IMR-90 (cell line): ENCODE data around the gene C2orf92. TPM values are rescaled to one million over a fixed set of nuclear protein-coding genes. Genes with fewer than 3 reads are reported as not detected.

Experiments used
- ATAC-seq: fragments of 200-7000 bp; cut with Tn5 transposase; 2 replicates; pipeline ENCODE4 v1.9.1; 2020; ENCODE audit warnings: low read depth, mild to moderate bottlenecking, moderate library complexity
- BruUV-seq: library from RNA; stranded (reverse); fragments of 400-500 nt; replicated peaks from 2 replicates; lab custom pipeline; 2021; lab: Mats Ljungman, UMichigan
- CTCF ChIA-PET: fragments of 300-600 bp; formaldehyde crosslinking; extraction: SDS; loops from one replicate; lab custom pipeline; 2021; ENCODE audit warnings: antibody characterized with exemption; lab: Yijun Ruan, JAX
- POLR2A ChIA-PET: fragments of 300-600 bp; sonication (Branson Sonifier 250); formaldehyde crosslinking; loops from one replicate; lab custom pipeline; 2022; ENCODE audit warnings: antibody characterized with exemption; ENCODE audit not compliant: unreplicated experiment; lab: Charles Lee
- DNase-seq: peaks from one replicate; pipeline ENCODE4 v3.0.0; 2013
- H2AFZ ChIP-seq: replicated peaks from 2 replicates; pipeline ENCODE3; 2013; ENCODE audit warnings: low read length, mild to moderate bottlenecking; ENCODE audit not compliant: poor library complexity
- H2AK5ac ChIP-seq: 2 replicates; pipeline ENCODE4 v1.6.1; 2013; ENCODE audit warnings: low read depth, low read length, inconsistent platforms
- H2AK9ac ChIP-seq: replicated peaks from 2 replicates; pipeline ENCODE3; 2013; ENCODE audit warnings: mild to moderate bottlenecking, low read depth, low read length, moderate library complexity; ENCODE audit not compliant: poor library complexity
- H2BK120ac ChIP-seq: 2 replicates; pipeline ENCODE4 v1.6.1; 2013; ENCODE audit warnings: low read depth, low read length, inconsistent platforms
- H2BK15ac ChIP-seq: 3 replicates; pipeline ENCODE4 v1.6.1; 2013; ENCODE audit warnings: low read depth, low read length, inconsistent platforms
- H2BK20ac ChIP-seq: 2 replicates; pipeline ENCODE4 v1.6.1; 2013; ENCODE audit warnings: low read depth, mild to moderate bottlenecking, inconsistent platforms, low read length, moderate library complexity
- H2BK5ac ChIP-seq: 2 replicates; pipeline ENCODE4 v1.6.1; 2013; ENCODE audit warnings: mild to moderate bottlenecking, low read depth, low read length, inconsistent platforms; ENCODE audit not compliant: poor library complexity, severe bottlenecking
- H3K14ac ChIP-seq: replicated peaks from 2 replicates; pipeline ENCODE4 v1.6.1; 2013; ENCODE audit warnings: low read depth, low read length, inconsistent platforms
- H3K18ac ChIP-seq: 2 replicates; pipeline ENCODE4 v1.6.1; 2013; ENCODE audit warnings: low read depth, low read length, control low read depth
- H3K23ac ChIP-seq: 2 replicates; pipeline ENCODE4 v1.6.1; 2013; ENCODE audit warnings: low read depth, low read length, inconsistent platforms
- H3K27ac ChIP-seq: 2 replicates; pipeline ENCODE4 v1.5.1; 2013; ENCODE audit warnings: mild to moderate bottlenecking, control low read depth, low read length; ENCODE audit not compliant: insufficient read depth
- H3K27me3 ChIP-seq: 2 replicates; pipeline ENCODE4 v1.6.1; 2013; ENCODE audit warnings: low read length; ENCODE audit not compliant: control insufficient read depth, insufficient read depth
- H3K36me3 ChIP-seq: 2 replicates; pipeline ENCODE4 v1.6.1; 2013; ENCODE audit warnings: low read length, mixed read lengths; ENCODE audit not compliant: control insufficient read depth, insufficient read depth
- H3K4ac ChIP-seq: 2 replicates; pipeline ENCODE4 v1.6.1; 2013; ENCODE audit warnings: low read depth, low read length, inconsistent platforms
- H3K4me1 ChIP-seq: 2 replicates; pipeline ENCODE4 v1.6.1; 2013; ENCODE audit warnings: low read length, mixed read lengths; ENCODE audit not compliant: control insufficient read depth, insufficient read depth
- H3K4me2 ChIP-seq: 2 replicates; pipeline ENCODE4 v1.6.1; 2013; ENCODE audit warnings: low read depth, mild to moderate bottlenecking, control low read depth, low read length, moderate library complexity
- H3K4me3 ChIP-seq: 2 replicates; pipeline ENCODE4 v1.5.1; 2013; ENCODE audit warnings: low read depth, mild to moderate bottlenecking, control low read depth, low read length, moderate library complexity; ENCODE audit not compliant: insufficient read depth
- H3K56ac ChIP-seq: 2 replicates; pipeline ENCODE4 v1.6.1; 2013; ENCODE audit warnings: low read length, inconsistent platforms; ENCODE audit not compliant: insufficient read depth; ENCODE audit errors: extremely low read depth
- H3K79me1 ChIP-seq, 2 experiments: 2 replicates each; pipeline ENCODE4 v1.6.1; 2013; ENCODE audit warnings: low read length in 2 of 2, inconsistent platforms in 1 of 2, low read depth in 1 of 2
- H3K9ac ChIP-seq: 2 replicates; pipeline ENCODE4 v1.6.1; 2013; ENCODE audit warnings: low read depth, low read length, control low read depth
- H3K9me1 ChIP-seq: 2 replicates; pipeline ENCODE4 v1.6.1; 2013; ENCODE audit warnings: low read length, inconsistent platforms; ENCODE audit not compliant: insufficient read depth
- H3K9me3 ChIP-seq: 2 replicates; pipeline ENCODE4 v1.6.1; 2013; ENCODE audit warnings: low read length; ENCODE audit not compliant: control insufficient read depth, insufficient read depth
- H4K20me1 ChIP-seq: 2 replicates; pipeline ENCODE4 v1.6.1; 2013; ENCODE audit warnings: low read length, inconsistent platforms; ENCODE audit not compliant: insufficient read depth
- H4K5ac ChIP-seq: 2 replicates; pipeline ENCODE4 v1.6.1; 2013; ENCODE audit warnings: mild to moderate bottlenecking, low read depth, low read length, control low read depth
- H4K8ac ChIP-seq, 2 experiments: 2 replicates each; pipeline ENCODE4 v1.6.1; 2013; ENCODE audit warnings: low read depth in 2 of 2, low read length in 2 of 2, control low read depth in 1 of 2, inconsistent platforms in 1 of 2
- H4K91ac ChIP-seq: 2 replicates; pipeline ENCODE4 v1.6.1; 2013; ENCODE audit warnings: low read depth, low read length, inconsistent platforms; ENCODE audit not compliant: insufficient read depth
- BHLHE40 ChIP-seq: fragments of 150-350 bp; IDR thresholded peaks from 2 replicates; pipeline ENCODE4 v1.6.1; 2016; ENCODE audit warnings: mild to moderate bottlenecking, low read depth, low read length
- CTCF ChIP-seq: conservative IDR thresholded peaks from 2 replicates; pipeline ENCODE4 v1.5.1; 2012; ENCODE audit warnings: mild to moderate bottlenecking, low read depth, low read length, improper control_type of control experiment
- FOS ChIP-seq: fragments of 150-350 bp; IDR thresholded peaks from 2 replicates; pipeline ENCODE4 v1.6.1; 2016; ENCODE audit warnings: low read depth, low read length
- MAFK ChIP-seq: IDR thresholded peaks from 2 replicates; pipeline ENCODE4 v1.6.1; 2012; ENCODE audit warnings: low read depth, low read length, improper control_type of control experiment
- MAZ ChIP-seq: IDR thresholded peaks from 2 replicates; pipeline ENCODE4 v1.6.1; 2012; ENCODE audit warnings: low read depth, mild to moderate bottlenecking, low read length, improper control_type of control experiment, moderate library complexity, borderline replicate concordance
- MXI1 ChIP-seq: IDR thresholded peaks from 2 replicates; pipeline ENCODE4 v1.6.1; 2012; ENCODE audit warnings: low read depth, mild to moderate bottlenecking, low read length, moderate library complexity, borderline replicate concordance
- NFE2L2 ChIP-seq: fragments of 150-350 bp; IDR thresholded peaks from 2 replicates; pipeline ENCODE4 v1.6.1; 2016; ENCODE audit warnings: low read depth, mild to moderate bottlenecking, low read length
- POLR2A ChIP-seq: IDR thresholded peaks from 2 replicates; pipeline ENCODE4 v1.6.1; 2012; ENCODE audit warnings: mild to moderate bottlenecking, low read depth, low read length
- RAD21 ChIP-seq: IDR thresholded peaks from 2 replicates; pipeline ENCODE4 v1.6.1; 2012; ENCODE audit warnings: low read length, improper control_type of control experiment
- RCOR1 ChIP-seq: IDR thresholded peaks from 2 replicates; pipeline ENCODE4 v1.6.1; 2012; ENCODE audit warnings: mild to moderate bottlenecking, low read length, improper control_type of control experiment; ENCODE audit not compliant: insufficient replicate concordance
- RFX5 ChIP-seq: IDR thresholded peaks from 2 replicates; pipeline ENCODE4 v1.8.0; 2012; ENCODE audit warnings: low read depth, mild to moderate bottlenecking, low read length, moderate library complexity
- SMC3 ChIP-seq: fragments of 150-350 bp; IDR thresholded peaks from 2 replicates; pipeline ENCODE4 v1.6.1; 2016; ENCODE audit warnings: low read depth, mild to moderate bottlenecking, antibody characterized with exemption, low read length, moderate library complexity
- USF2 ChIP-seq: fragments of 150-350 bp; IDR thresholded peaks from 2 replicates; pipeline ENCODE4 v1.6.1; 2017; ENCODE audit warnings: mild to moderate bottlenecking, antibody characterized with exemption, low read length, low read depth
- WGBS, 2 experiments: methylation state at CpG; one replicate each; pipeline versions ENCODE4 v1.1.5 to v1.1.7; 2013; ENCODE audit warnings: missing lambda C conversion rate in 2 of 2; ENCODE audit not compliant: insufficient read length in 1 of 2; ENCODE audit errors: extremely low coverage in 2 of 2; 5-methylcytosine and 5-hydroxymethylcytosine counted together
- dilution Hi-C: fragments of 300-500 bp; cut with HindIII; formaldehyde crosslinking; loops from one replicate; pipeline ENCODE4 v1.14.3; 2018; ENCODE audit warnings: low sequenced_read_pairs; ENCODE audit not compliant: unreplicated experiment
- in situ Hi-C: fragments of 300-500 bp; cut with MboI; formaldehyde crosslinking; loops from 3 replicates; pipeline ENCODE4 v1.14.3; 2019; ENCODE audit warnings: low sequenced_read_pairs, inconsistent platforms, mixed read lengths
- intact Hi-C: fragments of 100-400 bp; cut with micrococcal nuclease; formaldehyde crosslinking; loops from 2 replicates; pipeline ENCODE4 v1.10.0; 2022
- polyA plus RNA-seq, 3 experiments: library from polyadenylated mRNA; depleted of rRNA; stranded (reverse); fragments of >200 nt; gene quantifications; 2 replicates each; pipeline ENCODE4 v1.2.3, GENCODE V29; 2012; ENCODE audit warnings: low replicate concordance in 1 of 3
- total RNA-seq: library from RNA; depleted of rRNA; stranded (reverse); fragments of >200 nt; gene quantifications from 2 replicates; pipeline ENCODE4 v1.2.3, GENCODE V29; 2012
- TF ChIP-seq, protein P1 (sequence below): fragments of 150-350 bp; IDR thresholded peaks from 2 replicates; pipeline ENCODE4 v1.6.1; 2016; ENCODE audit warnings: low read depth, mild to moderate bottlenecking, low read length, moderate library complexity, borderline replicate concordance

Gene C2orf92
- total and polyA plus RNA-seq, 2 of the 4 experiments (the other 2 are of a cell fraction): 0.90 to 2.5 TPM

DNA sequence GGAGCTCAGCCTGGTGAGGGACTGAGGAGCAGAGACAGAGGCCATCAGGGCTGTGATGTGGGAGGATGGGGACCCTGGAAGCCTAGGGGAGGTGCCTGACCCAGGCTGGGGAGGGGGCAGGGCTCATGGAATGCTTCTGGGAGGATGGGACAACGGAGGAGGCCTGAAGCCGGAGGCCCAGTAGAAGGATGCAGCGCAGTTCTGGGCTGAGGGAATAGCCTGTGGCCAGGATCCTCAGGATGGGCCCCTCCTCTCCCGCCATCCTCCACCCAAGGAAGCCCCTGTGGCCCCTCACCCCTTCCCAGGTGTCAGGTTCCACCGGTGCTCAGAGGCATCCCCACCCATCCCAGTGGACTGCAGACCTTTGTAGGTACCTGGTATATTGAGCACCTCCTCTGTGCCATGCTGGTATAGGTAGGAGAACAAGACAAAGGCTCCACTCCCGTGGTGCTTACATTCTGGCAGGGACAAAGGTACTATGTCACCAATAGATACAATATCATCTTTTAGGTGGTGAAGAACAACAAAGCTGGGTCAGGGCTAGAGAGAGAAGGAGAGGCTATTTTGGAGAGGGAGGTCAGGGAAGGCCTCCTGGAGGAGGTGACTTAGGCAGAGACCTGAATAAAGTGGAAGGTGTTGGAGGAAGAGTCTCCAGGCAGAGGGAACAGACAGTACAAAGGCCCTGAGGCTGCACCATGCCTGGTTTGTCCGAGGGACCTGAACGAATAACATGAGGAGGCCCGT is 46.6 kb downstream of the C2orf92 start:
- no peak overlapping the region for H3K23ac ChIP-seq
- no peak overlapping the region for H2AK5ac ChIP-seq
- in situ Hi-C loops (no loop called here), intact Hi-C loops (no loop called here), dilution Hi-C loops (no loop called here)
- CTCF ChIA-PET: no interaction called here
- no peak overlapping the region for H4K8ac ChIP-seq
- H3K14ac ChIP-seq: no peak overlapping the region
- H3K4me1 ChIP-seq: no peaks in the 10 kb centered on the region
- H2BK20ac ChIP-seq: no peak overlapping the region
- no peak overlapping the region for H2BK5ac ChIP-seq
- no peaks in the 10 kb centered on the region for H3K79me1 ChIP-seq
- 69% methylated on average over 3 of the region's 9 CpGs; no CpG with 5 or more reads in 1 of the 2 experiments for WGBS, 2 experiments
- H2BK120ac ChIP-seq: no peak overlapping the region
- no peak overlapping the region for H3K18ac ChIP-seq
- POLR2A ChIA-PET: no interaction called here
- no TSS peak for BruUV-seq
- no peak overlapping the region for H3K27ac ChIP-seq
- no peaks in the 10 kb centered on the region; the same call in 1 of the 2 replicates for H4K20me1 ChIP-seq
- no peak overlapping the region for H4K91ac ChIP-seq
- H3K9ac ChIP-seq: no peak overlapping the region
- no peak overlapping the region for H4K5ac ChIP-seq
- TF ChIP-seq USF2 (no peak), FOS (no peak), SMC3 (no peak), NFE2L2 (no peak), MAFK (no peak), RAD21 (no peak), CTCF (no peak), POLR2A (no peak), MAZ (no peak), BHLHE40 (no peak), MXI1 (no peak), RFX5 (no peak), RCOR1 (no peak)
- TF ChIP-seq, protein P1, sequence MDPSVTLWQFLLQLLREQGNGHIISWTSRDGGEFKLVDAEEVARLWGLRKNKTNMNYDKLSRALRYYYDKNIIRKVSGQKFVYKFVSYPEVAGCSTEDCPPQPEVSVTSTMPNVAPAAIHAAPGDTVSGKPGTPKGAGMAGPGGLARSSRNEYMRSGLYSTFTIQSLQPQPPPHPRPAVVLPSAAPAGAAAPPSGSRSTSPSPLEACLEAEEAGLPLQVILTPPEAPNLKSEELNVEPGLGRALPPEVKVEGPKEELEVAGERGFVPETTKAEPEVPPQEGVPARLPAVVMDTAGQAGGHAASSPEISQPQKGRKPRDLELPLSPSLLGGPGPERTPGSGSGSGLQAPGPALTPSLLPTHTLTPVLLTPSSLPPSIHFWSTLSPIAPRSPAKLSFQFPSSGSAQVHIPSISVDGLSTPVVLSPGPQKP: no peak
- no peak overlapping the region for H2AFZ ChIP-seq
- no peak overlapping the region for H2BK15ac ChIP-seq
- peaks cover 26% of the 10 kb centered on the region for H3K27me3 ChIP-seq
- no peak overlapping the region for H3K4me3 ChIP-seq
- H2AK9ac ChIP-seq: no peak overlapping the region
- H3K56ac ChIP-seq: no peak overlapping the region
- H3K36me3 ChIP-seq: no peaks in the 10 kb centered on the region
- H3K9me1 ChIP-seq: no peaks in the 10 kb centered on the region
- H3K9me3 ChIP-seq: no peaks in the 10 kb centered on the region
- H3K4ac ChIP-seq: no peak overlapping the region
- ATAC-seq (no peak), DNase-seq (no peak)
- H3K4me2 ChIP-seq: no peak overlapping the region
